AG09319 (cell line): ENCODE data around the gene SKP1.

Source experiments
- DNase-seq: peaks from one replicate; pipeline ENCODE4 v3.0.0-alpha.2; 2010; ENCODE audit warnings: low read depth; ENCODE audit errors: extremely low read depth
- CTCF ChIP-seq: IDR thresholded peaks from 2 replicates; pipeline ENCODE4 v1.5.1; 2011; ENCODE audit warnings: low read depth, mild to moderate bottlenecking, inconsistent platforms, low read length, moderate library complexity

Gene SKP1

GRCh38 chr5:134209477-134210245 lies 32.9 kb upstream of the SKP1 start:
- no peak for TF ChIP-seq CTCF
- DNase-seq: no peak

GRCh38 chr5:134207696-134208095 lies 30.9 kb upstream of the SKP1 start:
- TF ChIP-seq CTCF: no peak
- DNase-seq: no peak

GRCh38 chr5:134206627-134207160 lies 29.9 kb upstream of the SKP1 start:
- no peak for TF ChIP-seq CTCF
- no peak for DNase-seq

GRCh38 chr5:134204575-134204974 lies 27.8 kb upstream of the SKP1 start:
- TF ChIP-seq CTCF: no peak
- no peak for DNase-seq

- DNase-seq: no peak
- no peak for TF ChIP-seq CTCF
Measured at GRCh38 chr5:134203630-134204029, 26.9 kb upstream of the SKP1 start.

GRCh38 chr5:134195666-134196065 lies 18.9 kb upstream of the SKP1 start:
- DNase-seq: no peak
- TF ChIP-seq CTCF: no peak

GRCh38 chr5:134189031-134189430 lies 12.3 kb upstream of the SKP1 start:
- no peak for DNase-seq
- TF ChIP-seq CTCF: no peak
